ENCODE data around the gene BRWD1. TPM values are rescaled to one million over a fixed set of nuclear protein-coding genes. Genes with fewer than 3 reads are reported as not detected.

The BRWD1 gene
- total and polyA plus RNA-seq, 2 experiments from 2014 or later = 35.2 to 75.5 TPM

DNA sequence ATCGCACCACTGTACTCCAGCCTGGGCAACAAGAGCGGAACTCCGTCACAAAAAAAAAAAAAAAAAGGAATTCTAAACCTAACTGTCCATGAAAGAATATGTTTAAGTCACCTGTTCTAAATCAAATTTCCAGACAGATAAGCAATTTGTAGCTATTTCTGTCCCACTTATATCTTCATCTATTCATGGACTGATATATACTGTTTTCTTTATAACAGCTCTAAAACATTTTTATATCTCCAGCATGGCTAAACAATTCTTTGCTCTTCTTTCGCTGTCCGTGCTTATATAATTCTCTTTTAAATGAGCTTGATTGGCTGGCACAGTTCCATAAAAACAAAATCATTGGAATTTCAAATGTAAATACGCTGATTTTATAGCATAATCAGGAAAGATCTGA, 30.5 kb downstream of the BRWD1 start:
- Histone ChIP-seq H3K79me2 (replicated peaks; ENCODE audit: insufficient read depth) (peaks cover 3% of the 10 kb centered on the region; the same call in 1 of the 2 replicates), H3K4me1 (ENCODE audit: insufficient read depth) (no peaks in the 10 kb centered on the region), H3K27ac (ENCODE audit: low read depth) (no peak overlapping the region; the same call in 1 of the 2 replicates), H3K9me2 (ENCODE audit: insufficient read depth) (no peaks in the 10 kb centered on the region), H3F3A (replicated peaks; ENCODE audit: low read depth) (no peaks in the 10 kb centered on the region), H3K4me2 (no peak overlapping the region), H3K4me3 (no peak overlapping the region), H3K36me3 (ENCODE audit: insufficient read depth) (peaks cover 10% of the 10 kb centered on the region), H2AFZ (no peak overlapping the region), H3K27me3 (ENCODE audit: insufficient read depth) (no peaks in the 10 kb centered on the region), H4K20me1 (replicated peaks; ENCODE audit: insufficient read depth) (peaks cover 6% of the 10 kb centered on the region; the same call in 1 of the 2 replicates)
- ATAC-seq (no peak), DNase-seq (ENCODE audit: low spot score) (no peak)
- no peaks in the 10 kb centered on the region for H3K4me1 Mint-ChIP-seq
- TF ChIP-seq ZNF114 (CRISPR knock-in tag; IDR thresholded peaks at IDR 0.05) (no peak), EZH2phosphoT487 (IDR thresholded peaks at IDR 0.05; ENCODE audit: unreplicated experiment) (no peak), POLR2AphosphoS5 (IDR thresholded peaks at IDR 0.05; ENCODE audit: low read depth) (no peak), EZH2 (IDR thresholded peaks at IDR 0.05; ENCODE audit: low read depth, unreplicated experiment) (no peak)
- TF ChIP-seq, protein P1, sequence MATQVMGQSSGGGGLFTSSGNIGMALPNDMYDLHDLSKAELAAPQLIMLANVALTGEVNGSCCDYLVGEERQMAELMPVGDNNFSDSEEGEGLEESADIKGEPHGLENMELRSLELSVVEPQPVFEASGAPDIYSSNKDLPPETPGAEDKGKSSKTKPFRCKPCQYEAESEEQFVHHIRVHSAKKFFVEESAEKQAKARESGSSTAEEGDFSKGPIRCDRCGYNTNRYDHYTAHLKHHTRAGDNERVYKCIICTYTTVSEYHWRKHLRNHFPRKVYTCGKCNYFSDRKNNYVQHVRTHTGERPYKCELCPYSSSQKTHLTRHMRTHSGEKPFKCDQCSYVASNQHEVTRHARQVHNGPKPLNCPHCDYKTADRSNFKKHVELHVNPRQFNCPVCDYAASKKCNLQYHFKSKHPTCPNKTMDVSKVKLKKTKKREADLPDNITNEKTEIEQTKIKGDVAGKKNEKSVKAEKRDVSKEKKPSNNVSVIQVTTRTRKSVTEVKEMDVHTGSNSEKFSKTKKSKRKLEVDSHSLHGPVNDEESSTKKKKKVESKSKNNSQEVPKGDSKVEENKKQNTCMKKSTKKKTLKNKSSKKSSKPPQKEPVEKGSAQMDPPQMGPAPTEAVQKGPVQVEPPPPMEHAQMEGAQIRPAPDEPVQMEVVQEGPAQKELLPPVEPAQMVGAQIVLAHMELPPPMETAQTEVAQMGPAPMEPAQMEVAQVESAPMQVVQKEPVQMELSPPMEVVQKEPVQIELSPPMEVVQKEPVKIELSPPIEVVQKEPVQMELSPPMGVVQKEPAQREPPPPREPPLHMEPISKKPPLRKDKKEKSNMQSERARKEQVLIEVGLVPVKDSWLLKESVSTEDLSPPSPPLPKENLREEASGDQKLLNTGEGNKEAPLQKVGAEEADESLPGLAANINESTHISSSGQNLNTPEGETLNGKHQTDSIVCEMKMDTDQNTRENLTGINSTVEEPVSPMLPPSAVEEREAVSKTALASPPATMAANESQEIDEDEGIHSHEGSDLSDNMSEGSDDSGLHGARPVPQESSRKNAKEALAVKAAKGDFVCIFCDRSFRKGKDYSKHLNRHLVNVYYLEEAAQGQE (IDR thresholded peaks at IDR 0.05; ENCODE audit: unreplicated experiment) = no peak
- TF ChIP-seq, protein P2, sequence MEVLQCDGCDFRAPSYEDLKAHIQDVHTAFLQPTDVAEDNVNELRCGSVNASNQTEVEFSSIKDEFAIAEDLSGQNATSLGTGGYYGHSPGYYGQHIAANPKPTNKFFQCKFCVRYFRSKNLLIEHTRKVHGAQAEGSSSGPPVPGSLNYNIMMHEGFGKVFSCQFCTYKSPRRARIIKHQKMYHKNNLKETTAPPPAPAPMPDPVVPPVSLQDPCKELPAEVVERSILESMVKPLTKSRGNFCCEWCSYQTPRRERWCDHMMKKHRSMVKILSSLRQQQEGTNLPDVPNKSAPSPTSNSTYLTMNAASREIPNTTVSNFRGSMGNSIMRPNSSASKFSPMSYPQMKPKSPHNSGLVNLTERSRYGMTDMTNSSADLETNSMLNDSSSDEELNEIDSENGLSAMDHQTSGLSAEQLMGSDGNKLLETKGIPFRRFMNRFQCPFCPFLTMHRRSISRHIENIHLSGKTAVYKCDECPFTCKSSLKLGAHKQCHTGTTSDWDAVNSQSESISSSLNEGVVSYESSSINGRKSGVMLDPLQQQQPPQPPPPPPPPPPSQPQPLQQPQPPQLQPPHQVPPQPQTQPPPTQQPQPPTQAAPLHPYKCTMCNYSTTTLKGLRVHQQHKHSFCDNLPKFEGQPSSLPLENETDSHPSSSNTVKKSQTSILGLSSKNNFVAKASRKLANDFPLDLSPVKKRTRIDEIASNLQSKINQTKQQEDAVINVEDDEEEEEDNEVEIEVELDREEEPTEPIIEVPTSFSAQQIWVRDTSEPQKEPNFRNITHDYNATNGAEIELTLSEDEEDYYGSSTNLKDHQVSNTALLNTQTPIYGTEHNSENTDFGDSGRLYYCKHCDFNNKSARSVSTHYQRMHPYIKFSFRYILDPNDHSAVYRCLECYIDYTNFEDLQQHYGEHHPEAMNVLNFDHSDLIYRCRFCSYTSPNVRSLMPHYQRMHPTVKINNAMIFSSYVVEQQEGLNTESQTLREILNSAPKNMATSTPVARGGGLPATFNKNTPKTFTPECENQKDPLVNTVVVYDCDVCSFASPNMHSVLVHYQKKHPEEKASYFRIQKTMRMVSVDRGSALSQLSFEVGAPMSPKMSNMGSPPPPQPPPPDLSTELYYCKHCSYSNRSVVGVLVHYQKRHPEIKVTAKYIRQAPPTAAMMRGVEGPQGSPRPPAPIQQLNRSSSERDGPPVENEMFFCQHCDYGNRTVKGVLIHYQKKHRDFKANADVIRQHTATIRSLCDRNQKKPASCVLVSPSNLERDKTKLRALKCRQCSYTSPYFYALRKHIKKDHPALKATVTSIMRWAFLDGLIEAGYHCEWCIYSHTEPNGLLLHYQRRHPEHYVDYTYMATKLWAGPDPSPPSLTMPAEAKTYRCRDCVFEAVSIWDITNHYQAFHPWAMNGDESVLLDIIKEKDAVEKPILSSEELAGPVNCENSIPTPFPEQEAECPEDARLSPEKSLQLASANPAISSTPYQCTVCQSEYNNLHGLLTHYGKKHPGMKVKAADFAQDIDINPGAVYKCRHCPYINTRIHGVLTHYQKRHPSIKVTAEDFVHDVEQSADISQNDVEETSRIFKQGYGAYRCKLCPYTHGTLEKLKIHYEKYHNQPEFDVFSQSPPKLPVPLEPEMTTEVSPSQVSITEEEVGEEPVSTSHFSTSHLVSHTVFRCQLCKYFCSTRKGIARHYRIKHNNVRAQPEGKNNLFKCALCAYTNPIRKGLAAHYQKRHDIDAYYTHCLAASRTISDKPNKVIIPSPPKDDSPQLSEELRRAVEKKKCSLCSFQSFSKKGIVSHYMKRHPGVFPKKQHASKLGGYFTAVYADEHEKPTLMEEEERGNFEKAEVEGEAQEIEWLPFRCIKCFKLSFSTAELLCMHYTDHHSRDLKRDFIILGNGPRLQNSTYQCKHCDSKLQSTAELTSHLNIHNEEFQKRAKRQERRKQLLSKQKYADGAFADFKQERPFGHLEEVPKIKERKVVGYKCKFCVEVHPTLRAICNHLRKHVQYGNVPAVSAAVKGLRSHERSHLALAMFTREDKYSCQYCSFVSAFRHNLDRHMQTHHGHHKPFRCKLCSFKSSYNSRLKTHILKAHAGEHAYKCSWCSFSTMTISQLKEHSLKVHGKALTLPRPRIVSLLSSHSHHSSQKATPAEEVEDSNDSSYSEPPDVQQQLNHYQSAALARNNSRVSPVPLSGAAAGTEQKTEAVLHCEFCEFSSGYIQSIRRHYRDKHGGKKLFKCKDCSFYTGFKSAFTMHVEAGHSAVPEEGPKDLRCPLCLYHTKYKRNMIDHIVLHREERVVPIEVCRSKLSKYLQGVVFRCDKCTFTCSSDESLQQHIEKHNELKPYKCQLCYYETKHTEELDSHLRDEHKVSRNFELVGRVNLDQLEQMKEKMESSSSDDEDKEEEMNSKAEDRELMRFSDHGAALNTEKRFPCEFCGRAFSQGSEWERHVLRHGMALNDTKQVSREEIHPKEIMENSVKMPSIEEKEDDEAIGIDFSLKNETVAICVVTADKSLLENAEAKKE (CRISPR knock-in tag; IDR thresholded peaks at IDR 0.05) = no peak
- TF ChIP-seq, protein P3, sequence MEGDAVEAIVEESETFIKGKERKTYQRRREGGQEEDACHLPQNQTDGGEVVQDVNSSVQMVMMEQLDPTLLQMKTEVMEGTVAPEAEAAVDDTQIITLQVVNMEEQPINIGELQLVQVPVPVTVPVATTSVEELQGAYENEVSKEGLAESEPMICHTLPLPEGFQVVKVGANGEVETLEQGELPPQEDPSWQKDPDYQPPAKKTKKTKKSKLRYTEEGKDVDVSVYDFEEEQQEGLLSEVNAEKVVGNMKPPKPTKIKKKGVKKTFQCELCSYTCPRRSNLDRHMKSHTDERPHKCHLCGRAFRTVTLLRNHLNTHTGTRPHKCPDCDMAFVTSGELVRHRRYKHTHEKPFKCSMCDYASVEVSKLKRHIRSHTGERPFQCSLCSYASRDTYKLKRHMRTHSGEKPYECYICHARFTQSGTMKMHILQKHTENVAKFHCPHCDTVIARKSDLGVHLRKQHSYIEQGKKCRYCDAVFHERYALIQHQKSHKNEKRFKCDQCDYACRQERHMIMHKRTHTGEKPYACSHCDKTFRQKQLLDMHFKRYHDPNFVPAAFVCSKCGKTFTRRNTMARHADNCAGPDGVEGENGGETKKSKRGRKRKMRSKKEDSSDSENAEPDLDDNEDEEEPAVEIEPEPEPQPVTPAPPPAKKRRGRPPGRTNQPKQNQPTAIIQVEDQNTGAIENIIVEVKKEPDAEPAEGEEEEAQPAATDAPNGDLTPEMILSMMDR (conservative IDR thresholded peaks at IDR 0.05; ENCODE audit: low read depth in 2 of 2) = no peak
- H3K36me3 Mint-ChIP-seq (ENCODE audit: low read depth) = peaks cover 30% of the 10 kb centered on the region; the same call in 2 of the 3 replicates
- no peak overlapping the region for H3K4me3 Mint-ChIP-seq
- peaks cover 2% of the 10 kb centered on the region for H3K27me3 Mint-ChIP-seq (ENCODE audit: insufficient read depth, low read depth, poor library complexity)
- H3K9me3 Mint-ChIP-seq = no peaks in the 10 kb centered on the region
- no peak overlapping the region for H3K27ac Mint-ChIP-seq

All from GM23338 (cell line).